HG03460 (cell line): ENCODE results near the gene FGF12.
A peak's percentile ranks its signal among the peaks of the same experiment; 100 is the strongest.

Experiments used
- ATAC-seq: cut with Tn5 transposase; IDR thresholded peaks from one replicate; pipeline ENCODE4 v1.9.1; 2021; ENCODE audit not compliant: unreplicated experiment

The FGF12 gene

GRCh38 chr3:192687488-192688152, 39.7 kb downstream of the FGF12 start:
- no peak for ATAC-seq

DNA sequence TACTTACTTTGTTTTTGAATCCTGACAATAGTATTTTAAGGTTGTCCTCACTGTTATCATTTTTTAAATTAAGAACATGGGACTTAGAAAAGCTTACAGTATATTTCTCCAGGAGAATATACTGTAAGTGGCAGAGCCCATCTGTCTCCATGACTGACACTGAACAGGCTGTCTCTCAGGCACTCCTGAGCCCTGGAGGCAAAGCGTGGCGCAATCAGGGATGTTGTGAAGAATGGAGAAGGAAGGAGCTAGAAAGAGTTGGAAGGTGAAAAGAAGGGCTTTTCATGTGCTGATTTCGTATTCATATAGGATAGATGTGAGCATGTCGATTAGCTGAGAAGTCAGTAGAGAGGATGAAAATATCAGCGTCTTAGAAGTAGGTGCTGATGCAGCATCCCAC, 41.5 kb downstream of the FGF12 start:
- no peak for ATAC-seq

DNA sequence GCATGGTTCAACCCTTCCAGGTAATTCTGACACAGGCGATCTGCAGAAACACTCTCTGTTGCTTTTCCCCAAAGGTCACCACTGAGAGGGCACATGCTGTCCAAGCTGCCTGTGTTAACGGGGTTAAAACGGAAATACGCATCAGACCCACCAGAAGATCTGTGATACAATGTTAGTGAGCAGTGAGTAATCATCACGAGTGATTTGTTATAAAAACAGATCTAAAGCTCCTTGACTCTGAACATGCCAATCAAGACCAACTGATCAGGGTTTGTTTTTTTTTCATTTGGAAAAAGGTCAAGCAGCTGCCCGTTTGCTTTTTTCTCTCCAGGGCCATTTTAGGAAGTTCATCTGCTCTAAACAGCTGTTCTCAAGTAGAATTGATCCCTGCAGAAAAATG, 43.2 kb downstream of the FGF12 start:
- no peak for ATAC-seq

- peak; percentile 62 for ATAC-seq
These were observed 51.2 kb downstream of the FGF12 start for GRCh38 chr3:192675958-192676649.

DNA sequence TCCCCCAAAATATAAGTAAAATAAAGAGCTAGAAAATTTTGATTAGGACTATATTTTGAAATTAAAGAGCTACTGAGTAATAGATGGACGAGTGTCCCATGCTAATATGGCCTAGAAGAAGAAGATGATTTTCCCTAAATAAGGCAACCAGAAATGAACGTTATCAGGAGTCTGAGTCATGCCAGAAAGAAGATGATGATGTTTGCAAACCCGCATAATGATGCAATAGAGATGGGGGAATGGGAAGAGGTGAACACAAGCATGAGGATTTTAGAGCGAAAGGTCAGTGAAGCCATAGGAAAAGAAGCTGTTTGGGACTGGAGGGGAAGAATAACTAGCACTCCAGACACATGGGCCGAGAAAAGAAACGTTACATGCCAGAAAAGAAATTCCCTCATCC, 71.7 kb downstream of the FGF12 start:
- ATAC-seq: no peak

DNA sequence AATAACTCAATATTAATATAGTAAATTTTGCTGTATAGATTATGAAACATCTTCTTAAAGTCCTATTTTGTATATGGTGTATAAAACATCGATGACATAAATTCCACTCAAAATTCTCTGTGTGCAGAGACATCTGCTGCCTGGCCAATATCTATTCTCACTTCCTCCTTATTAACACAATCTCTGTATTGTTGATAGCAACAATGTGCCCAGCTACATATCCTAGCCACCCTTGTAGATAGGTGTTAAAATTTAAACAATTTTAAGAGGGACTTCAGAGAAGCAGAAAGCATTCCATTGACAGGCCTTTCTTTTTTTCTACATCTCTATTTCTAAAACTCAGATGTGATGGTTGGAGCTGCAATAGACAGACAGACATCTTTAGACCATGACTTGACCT, 72.3 kb downstream of the FGF12 start:
- ATAC-seq: no peak

DNA sequence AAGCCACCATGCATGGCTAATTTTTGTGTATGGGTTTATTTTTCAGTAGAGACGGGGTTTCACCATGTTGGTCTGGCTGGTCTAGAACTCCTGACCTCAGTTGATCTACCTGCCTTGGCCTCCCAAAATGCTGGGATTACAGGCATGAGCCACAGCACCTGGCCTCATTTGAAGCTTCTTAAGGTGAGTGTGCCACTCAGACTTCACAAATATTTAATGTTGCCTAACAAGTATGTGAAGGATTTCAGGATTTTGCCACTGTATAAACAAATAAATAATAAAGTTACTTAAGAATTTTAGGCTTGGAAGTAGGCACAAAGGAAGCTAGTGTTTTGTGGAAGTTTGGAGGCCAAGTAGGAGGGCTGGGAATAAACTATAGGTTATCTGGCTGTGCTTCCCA, 73.5 kb downstream of the FGF12 start:
- ATAC-seq: no peak

DNA sequence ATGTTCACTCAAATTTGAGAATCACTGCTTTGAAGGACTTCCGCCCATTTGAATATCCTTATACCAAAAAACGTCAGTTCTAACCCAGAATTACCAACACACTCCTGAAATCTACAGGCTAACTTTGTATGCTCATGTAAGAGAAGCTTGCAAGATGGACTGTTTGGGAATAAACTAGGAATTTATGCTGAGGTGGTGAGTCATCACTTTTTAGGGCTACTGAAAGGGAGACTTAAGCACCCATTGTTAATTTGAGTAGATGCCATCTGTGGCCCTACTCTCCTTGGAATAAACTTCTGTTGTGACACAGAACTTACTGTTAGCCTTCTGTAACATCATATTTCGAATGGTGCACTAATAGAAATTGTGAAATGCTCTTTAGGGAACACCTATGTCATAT, 74.6 kb downstream of the FGF12 start:
- ATAC-seq: no peak

- no peak for ATAC-seq
These were observed 75.4 kb downstream of the FGF12 start for GRCh38 chr3:192651836-192652512.

GRCh38 chr3:192645437-192645836, 81.9 kb downstream of the FGF12 start:
- no peak for ATAC-seq

GRCh38 chr3:192642651-192643050, 84.7 kb downstream of the FGF12 start:
- no peak for ATAC-seq

DNA sequence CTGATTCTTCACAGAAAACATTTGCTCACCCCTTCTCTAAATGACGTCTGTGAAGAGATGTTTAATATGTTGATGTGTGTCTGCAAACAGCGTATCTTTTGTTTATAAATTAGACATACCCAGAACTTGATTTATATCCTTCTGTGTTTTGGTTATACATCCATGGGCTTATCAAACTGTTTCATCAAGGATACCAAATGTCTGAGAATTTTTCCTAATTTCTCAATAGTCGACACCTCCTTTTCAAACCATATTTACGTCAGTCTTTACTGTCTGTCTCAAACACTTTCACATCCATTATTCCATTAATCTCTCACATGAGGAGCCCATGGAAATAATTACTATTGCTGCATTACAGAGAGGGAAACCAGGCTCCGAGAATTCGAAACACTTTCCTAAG, 85.4 kb downstream of the FGF12 start:
- ATAC-seq: no peak

- ATAC-seq: no peak
These were observed 87.4 kb downstream of the FGF12 start for GRCh38 chr3:192639987-192640386.

DNA sequence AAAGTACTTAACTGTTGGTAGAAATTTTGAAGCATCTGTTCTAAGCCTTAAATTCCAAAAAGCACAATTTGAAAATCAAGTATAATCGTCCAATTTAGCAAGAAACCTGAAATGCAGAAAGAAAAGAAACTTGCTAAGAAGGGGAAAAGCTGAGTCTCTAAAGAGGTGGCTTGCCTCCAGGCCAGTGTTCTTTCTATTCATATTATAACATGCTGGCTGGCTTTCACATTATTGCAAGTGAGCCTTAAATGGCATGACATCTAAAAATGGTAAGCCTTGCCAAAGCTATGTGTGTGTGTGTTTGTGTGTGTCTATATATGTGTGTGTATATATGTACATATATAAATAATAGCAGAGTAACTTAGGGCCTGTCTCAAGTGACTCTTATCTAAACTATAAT, 89.5 kb downstream of the FGF12 start:
- ATAC-seq: no peak

DNA sequence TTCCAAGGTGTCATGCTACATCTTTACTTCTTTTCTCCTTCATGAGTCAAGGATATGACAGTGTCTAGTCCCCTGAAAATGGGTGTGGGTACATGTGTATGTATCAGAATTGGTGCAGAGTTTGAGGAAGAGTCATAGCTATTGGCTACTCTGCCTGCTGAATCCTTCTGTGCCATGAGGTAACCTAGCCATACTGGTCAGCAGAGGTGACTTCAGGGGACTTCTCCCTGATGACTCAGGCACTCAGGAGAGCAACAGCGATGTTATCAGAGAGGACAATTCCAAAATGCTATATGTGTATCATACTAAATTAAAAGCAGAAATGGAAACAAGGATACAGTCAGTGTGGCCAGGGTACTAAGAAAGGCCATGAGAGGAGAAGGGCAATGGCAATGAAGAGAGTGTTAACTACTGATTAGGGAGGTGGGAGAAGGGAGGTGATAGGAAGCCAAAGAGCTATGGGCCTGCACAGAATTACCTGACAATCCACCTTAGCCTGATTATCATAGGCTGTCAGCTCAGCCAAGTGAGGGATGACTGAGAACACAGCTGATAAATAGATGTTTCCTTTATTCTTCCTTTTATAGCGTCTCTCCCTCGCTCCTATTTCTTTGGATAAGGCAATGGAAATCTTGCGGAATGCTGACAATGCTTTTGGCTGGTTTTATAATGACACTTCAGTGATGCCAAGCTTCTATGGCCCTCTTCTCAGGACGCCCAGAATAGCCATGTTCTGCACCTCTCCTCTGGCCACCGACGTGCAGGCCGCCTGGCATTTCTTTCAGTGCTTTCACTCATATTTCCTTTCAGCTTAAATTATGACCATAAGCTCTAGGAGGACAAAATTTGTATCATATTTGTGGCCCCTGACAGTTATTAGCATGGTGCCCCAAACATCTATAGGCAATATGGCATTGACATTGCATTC, 90.6 kb downstream of the FGF12 start:
- ATAC-seq: no peak

- ATAC-seq: no peak
These were observed 97.9 kb downstream of the FGF12 start for GRCh38 chr3:192629429-192629828.

DNA sequence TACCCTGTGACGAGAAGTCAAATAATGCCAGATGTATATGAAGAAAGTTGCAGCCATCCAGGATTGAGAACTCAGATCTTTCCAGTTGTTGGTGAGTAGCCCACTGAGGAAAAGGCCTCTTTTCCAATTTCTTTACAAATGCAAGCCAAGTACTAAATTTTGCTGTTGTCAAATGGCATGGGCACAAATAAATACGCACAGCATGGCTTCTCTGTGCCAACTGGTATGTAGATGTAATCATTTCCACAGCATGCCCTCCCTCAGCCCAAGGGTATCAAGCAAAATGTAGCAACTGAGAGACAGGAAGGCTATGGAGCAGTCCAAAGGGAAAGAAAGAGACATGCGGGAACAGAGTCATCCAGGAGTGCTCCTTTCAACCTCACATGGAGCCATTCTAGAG, 105.4 kb downstream of the FGF12 start:
- ATAC-seq: no peak

- no peak for ATAC-seq
These were observed 107.1 kb downstream of the FGF12 start for GRCh38 chr3:192620275-192620674.

- ATAC-seq: no peak
These were observed 115.9 kb downstream of the FGF12 start for GRCh38 chr3:192611411-192611810.

GRCh38 chr3:192608726-192609600, 118.4 kb downstream of the FGF12 start:
- no peak for ATAC-seq
